ENCODE measurements around the gene HSF5. TPM values are rescaled to one million over a fixed set of nuclear protein-coding genes. Genes with fewer than 3 reads are reported as not detected.

The HSF5 gene
- total and polyA plus RNA-seq, 2 donors (not counting 3 experiments of a cell fraction or from before 2014, with no cell fraction given): 0.03 TPM; not detected in 1

DNA sequence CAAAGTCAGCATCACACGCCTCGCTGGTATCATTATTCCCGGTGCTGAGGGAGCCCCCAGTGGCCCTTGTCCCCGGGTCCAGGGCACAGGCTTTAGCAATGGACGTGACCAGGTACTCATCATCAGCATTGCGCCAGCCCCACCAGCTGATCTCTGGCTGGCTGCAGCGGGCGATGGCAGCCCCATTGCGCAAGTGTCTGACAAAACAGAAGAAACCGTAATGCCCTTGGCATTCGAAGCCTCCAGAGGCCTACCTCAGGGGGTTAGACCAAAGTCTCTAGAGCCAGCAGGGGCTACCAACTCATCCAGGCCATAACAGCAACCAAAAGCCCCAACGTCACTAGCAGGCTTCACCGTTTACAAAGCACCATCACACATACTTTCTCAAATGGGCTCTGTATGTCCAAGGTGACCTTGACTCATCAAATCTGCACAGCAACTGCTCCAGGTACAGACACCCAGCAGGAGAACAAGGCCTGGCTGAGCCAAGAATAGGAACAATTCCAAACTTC lies 19.0 kb upstream of the HSF5 start:
- POLR2A ChIA-PET: no interaction called here
- DNase-seq (ENCODE audit: low read depth, low spot score) (no peak), FAIRE-seq (no peak)
- H3K36me3 ChIP-seq (ENCODE audit: control insufficient read depth in 2 of 2, extremely low read depth in 1 of 2, insufficient read depth in 2 of 2, low read length in 2 of 2): peaks cover 10 to 62% of the 10 kb centered on the region in 2 experiments
- H4K20me1 ChIP-seq (replicated peaks; ENCODE audit: control insufficient read depth, extremely low read depth, insufficient read depth, low read length): no peaks in the 10 kb centered on the region
- no peak overlapping the region for H3K4me3 ChIP-seq (replicated peaks in 1 of 3; ENCODE audit: insufficient read depth in 1 of 3, low read depth in 1 of 3, low read length in 3 of 3)
- CTCF ChIA-PET: no interaction called here
- no peaks in the 10 kb centered on the region for H3K79me2 ChIP-seq (ENCODE audit: control insufficient read depth, insufficient read depth, low read length)
- H2AFZ ChIP-seq (ENCODE audit: low read depth, low read length): no peak overlapping the region
- no peak overlapping the region for H3K9ac ChIP-seq (replicated peaks; ENCODE audit: extremely low read depth, insufficient read depth, low read length)
- TF ChIP-seq POLR2AphosphoS5 (IDR thresholded peaks at IDR 0.05; ENCODE audit: insufficient read depth, low read depth, low read length): no peak
- no peak for TF ChIP-seq FOS (IDR thresholded peaks at IDR 0.05; ENCODE audit: borderline replicate concordance, insufficient read depth, low read length)
- no peak for TF ChIP-seq MYC (IDR thresholded peaks at IDR 0.05; ENCODE audit: low read depth, low read length)
- TF ChIP-seq, protein P1, sequence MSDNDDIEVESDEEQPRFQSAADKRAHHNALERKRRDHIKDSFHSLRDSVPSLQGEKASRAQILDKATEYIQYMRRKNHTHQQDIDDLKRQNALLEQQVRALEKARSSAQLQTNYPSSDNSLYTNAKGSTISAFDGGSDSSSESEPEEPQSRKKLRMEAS (IDR thresholded peaks at IDR 0.05; ENCODE audit: insufficient read depth, insufficient read length): no peak
- TF ChIP-seq GATA2 (IDR thresholded peaks at IDR 0.05; ENCODE audit: insufficient read depth, insufficient read length, low read depth, low read length): no peak
- H3K4me1 ChIP-seq (ENCODE audit: control insufficient read depth, extremely low read depth, insufficient read depth, low read length): no peaks in the 10 kb centered on the region
- H3K9me1 ChIP-seq (replicated peaks; ENCODE audit: control insufficient read depth, extremely low read depth, insufficient read depth, low read length): no peaks in the 10 kb centered on the region
- H3K27me3 ChIP-seq (ENCODE audit: control insufficient read depth in 2 of 2, insufficient read depth in 2 of 2, low read length in 2 of 2): no peaks in the 10 kb centered on the region
- H3K4me2 ChIP-seq (ENCODE audit: insufficient read depth, low read length): no peak overlapping the region
- dilution Hi-C loops (cut with MboI; ENCODE audit: extremely low pct_ligation_motif_present, low sequenced_read_pairs): no loop called here
- H3K27ac ChIP-seq (ENCODE audit: insufficient read depth, low read depth, low read length): no peak overlapping the region
- H3K9me3 ChIP-seq (replicated peaks; ENCODE audit: control insufficient read depth, insufficient read depth, low read length): no peaks in the 10 kb centered on the region
- intact Hi-C loops (cut with micrococcal nuclease): no loop called here
- no TSS peak for BruUV-seq (replicated peaks)

DNA sequence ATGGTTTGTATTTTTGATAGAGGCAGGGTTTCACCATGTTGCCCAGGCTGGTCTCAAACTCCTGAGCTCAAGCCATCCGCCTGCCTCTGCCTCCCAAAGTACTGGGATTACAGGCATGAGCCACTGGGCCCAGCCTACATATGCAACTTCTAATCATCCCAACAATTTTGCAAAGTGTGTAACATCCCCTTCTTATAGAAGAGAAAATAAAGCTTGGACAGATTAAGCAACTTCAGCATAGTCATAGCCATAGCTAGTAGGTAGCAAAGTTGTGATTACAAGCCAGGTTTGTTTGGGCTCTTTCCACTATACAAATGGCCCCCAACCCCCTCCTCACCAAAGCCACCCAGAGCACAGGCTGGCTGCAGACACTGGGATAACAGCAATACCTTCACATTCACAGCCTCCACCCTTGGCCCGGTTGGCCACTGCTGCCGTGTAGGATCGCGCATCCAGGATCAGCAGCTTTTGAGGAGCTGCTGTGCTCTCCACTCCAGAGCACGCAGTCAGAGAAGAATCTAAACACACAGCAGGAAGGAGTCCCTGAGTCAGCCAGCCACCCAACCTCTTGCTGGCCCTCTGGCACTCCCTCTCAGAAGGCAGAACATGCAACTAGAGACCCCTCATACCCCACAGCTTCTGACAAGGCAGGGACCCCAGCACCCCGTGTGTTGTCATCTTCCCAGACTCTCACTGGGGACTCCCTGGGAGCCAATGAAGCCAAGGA lies 18.3 kb upstream of the HSF5 start:
- dilution Hi-C loops (cut with MboI; ENCODE audit: extremely low pct_ligation_motif_present, low sequenced_read_pairs): no loop called here
- peaks cover 10 to 57% of the 10 kb centered on the region in 2 experiments for H3K36me3 ChIP-seq (ENCODE audit: control insufficient read depth in 2 of 2, extremely low read depth in 1 of 2, insufficient read depth in 2 of 2, low read length in 2 of 2)

More for the DNA sequence above, 18.3 kb upstream of the HSF5 start:
- POLR2A ChIA-PET: no interaction called here
- FAIRE-seq (no peak), DNase-seq (ENCODE audit: low read depth, low spot score) (no peak)
- Histone ChIP-seq H2AFZ (ENCODE audit: low read depth, low read length) (no peak overlapping the region), H3K4me2 (ENCODE audit: insufficient read depth, low read length) (no peak overlapping the region), H3K79me2 (ENCODE audit: control insufficient read depth, insufficient read depth, low read length) (no peaks in the 10 kb centered on the region), H3K27ac (ENCODE audit: insufficient read depth, low read depth, low read length) (no peak overlapping the region), H3K9me3 (replicated peaks; ENCODE audit: control insufficient read depth, insufficient read depth, low read length) (no peaks in the 10 kb centered on the region), H4K20me1 (replicated peaks; ENCODE audit: control insufficient read depth, extremely low read depth, insufficient read depth, low read length) (no peaks in the 10 kb centered on the region), H3K4me3 (replicated peaks in 1 of 3; ENCODE audit: insufficient read depth in 1 of 3, low read depth in 1 of 3, low read length in 3 of 3) (no peak overlapping the region), H3K27me3 (ENCODE audit: control insufficient read depth in 2 of 2, insufficient read depth in 2 of 2, low read length in 2 of 2) (no peaks in the 10 kb centered on the region), H3K9me1 (replicated peaks; ENCODE audit: control insufficient read depth, extremely low read depth, insufficient read depth, low read length) (no peaks in the 10 kb centered on the region), H3K9ac (replicated peaks; ENCODE audit: extremely low read depth, insufficient read depth, low read length) (no peak overlapping the region), H3K4me1 (ENCODE audit: control insufficient read depth, extremely low read depth, insufficient read depth, low read length) (no peaks in the 10 kb centered on the region)
- intact Hi-C loops (cut with micrococcal nuclease): no loop called here
- TF ChIP-seq POLR2A (IDR thresholded peaks at IDR 0.05; ENCODE audit: low read depth, low read length): no peak
- TF ChIP-seq, protein P2, sequence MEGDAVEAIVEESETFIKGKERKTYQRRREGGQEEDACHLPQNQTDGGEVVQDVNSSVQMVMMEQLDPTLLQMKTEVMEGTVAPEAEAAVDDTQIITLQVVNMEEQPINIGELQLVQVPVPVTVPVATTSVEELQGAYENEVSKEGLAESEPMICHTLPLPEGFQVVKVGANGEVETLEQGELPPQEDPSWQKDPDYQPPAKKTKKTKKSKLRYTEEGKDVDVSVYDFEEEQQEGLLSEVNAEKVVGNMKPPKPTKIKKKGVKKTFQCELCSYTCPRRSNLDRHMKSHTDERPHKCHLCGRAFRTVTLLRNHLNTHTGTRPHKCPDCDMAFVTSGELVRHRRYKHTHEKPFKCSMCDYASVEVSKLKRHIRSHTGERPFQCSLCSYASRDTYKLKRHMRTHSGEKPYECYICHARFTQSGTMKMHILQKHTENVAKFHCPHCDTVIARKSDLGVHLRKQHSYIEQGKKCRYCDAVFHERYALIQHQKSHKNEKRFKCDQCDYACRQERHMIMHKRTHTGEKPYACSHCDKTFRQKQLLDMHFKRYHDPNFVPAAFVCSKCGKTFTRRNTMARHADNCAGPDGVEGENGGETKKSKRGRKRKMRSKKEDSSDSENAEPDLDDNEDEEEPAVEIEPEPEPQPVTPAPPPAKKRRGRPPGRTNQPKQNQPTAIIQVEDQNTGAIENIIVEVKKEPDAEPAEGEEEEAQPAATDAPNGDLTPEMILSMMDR (IDR thresholded peaks at IDR 0.05; ENCODE audit: extremely low read depth in 1 of 2, insufficient read depth in 1 of 2, low read depth in 1 of 2, low read length in 2 of 2): no peak
- TF ChIP-seq POLR2AphosphoS5 (IDR thresholded peaks at IDR 0.05; ENCODE audit: insufficient read depth, low read depth, low read length): no peak
- TF ChIP-seq JUN (IDR thresholded peaks at IDR 0.05; ENCODE audit: borderline replicate concordance, insufficient read depth, insufficient read length, low read depth): no peak
- no peak for TF ChIP-seq MYC (IDR thresholded peaks at IDR 0.05; ENCODE audit: low read depth, low read length)
- BruUV-seq (replicated peaks): no TSS peak
- CTCF ChIA-PET: no interaction called here
